Nucleus accumbens (tissue), 56 donors: ENCODE data around the gene ADH1C.

Experiments
- DNase-seq, 56 donors: peaks; one replicate each; lab custom pipeline; 2025; lab: John Stamatoyannopoulos, UW

Gene ADH1C

DNA sequence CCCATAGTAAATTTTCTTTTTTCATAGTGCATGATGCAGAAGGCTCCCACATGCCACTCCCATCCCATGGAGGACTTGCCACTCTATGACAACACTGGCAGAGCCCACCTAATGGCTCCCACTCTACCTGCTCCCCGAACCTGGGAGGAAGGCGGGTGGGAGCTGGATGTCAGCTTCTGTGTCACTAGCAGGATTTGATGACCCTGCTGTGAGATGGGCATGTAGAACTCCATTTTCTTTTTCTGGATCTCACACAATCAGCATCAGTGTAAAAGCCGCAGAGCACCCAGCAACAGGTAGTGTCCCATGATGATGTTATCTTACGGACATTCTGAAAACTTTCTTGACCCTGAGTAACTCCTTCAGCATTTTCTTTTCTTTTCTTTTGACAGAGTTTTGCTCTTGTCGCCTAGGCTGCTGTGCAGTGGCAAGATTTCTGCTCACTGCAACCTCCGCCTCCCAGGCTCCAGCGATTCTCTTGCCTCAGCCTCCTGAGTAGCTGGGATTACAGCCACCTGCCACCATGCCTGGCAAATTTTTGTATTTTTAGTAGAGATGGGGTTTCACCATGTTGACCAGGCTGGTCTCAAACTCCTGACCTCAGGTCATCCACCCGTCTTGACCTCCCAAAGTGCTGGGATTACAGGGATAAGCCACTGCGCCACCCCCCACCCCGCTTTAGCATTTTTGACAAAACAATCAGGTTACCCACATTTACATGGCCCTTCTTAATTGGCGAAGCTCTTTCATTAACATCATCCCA is 46.7 kb downstream of the ADH1C start:
- no peak for DNase-seq

DNA sequence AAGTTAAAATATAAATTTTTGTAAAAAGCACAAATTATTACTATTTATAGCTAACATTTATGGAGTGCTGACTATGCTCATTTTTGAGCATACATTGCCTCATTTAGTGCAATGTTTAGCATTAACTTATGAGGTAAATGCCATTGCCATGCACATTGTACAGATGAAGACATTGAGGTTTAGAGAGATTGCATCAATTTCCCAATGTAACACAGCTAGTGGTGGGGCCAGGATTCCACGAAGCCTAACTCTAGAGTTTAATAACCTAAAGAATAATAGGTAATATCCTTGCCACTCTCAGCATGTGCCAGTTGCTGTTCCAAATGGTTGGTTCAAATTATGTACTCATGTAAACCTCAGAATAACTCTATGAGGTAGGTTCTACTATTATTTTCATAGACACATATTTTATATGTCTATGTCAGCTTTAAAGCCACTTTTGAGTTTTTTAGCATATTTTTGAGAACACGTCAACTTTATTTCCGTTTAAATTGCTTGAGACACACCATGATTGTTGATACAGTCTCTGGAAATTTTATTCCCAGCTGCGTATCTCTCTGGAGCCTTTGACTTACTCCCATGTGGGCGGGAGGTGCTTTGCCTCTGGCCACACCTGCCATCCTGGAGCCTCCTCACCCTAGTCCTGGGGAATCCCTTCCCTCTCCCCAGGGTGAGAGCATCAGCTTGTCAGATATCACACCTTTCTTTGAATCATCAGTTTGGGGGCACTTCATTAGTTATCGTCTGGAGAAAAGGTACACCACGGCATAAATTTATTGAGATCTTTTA is 51.0 kb downstream of the ADH1C start:
- DNase-seq: no peak

DNA sequence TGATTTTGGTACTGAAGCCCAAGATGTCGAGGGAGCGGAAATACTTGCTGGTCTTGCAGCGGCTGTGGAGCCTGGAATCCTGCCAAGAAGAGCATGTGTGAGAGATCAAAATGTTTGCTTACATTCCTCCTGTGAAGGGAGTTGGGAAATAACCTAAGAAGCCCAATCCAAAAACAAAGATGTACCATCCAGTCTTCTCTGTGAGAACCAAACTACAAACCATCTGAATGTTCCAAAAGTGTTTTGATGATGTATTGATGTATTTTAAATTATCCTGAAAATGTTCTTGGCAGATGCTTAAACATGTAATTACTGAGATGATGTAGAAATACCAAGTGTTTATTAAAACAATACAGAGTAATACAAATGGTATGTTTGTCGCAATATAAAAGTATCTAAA is 51.6 kb downstream of the ADH1C start:
- DNase-seq: peak in 1 of 56 donors; percentile 0

DNA sequence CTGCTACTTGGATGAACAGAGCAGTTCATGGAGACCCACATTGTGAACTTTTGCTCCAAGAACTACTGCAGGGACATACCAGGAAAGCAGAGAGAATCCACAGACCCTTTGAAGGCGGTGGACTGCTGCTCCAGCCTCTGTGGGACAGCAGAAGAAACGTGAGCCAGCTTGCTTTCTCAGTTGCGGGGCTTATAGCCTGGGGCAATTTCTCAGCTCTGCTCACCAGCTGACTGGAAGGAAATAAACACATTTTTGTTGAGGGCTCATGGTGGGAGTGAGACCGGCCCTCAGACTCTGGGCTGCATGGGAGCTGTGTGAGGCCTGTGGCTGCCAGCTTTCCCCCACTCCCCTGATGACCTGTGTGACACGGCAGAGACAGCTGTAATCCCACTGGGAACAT is 59.2 kb downstream of the ADH1C start:
- DNase-seq: no peak

DNA sequence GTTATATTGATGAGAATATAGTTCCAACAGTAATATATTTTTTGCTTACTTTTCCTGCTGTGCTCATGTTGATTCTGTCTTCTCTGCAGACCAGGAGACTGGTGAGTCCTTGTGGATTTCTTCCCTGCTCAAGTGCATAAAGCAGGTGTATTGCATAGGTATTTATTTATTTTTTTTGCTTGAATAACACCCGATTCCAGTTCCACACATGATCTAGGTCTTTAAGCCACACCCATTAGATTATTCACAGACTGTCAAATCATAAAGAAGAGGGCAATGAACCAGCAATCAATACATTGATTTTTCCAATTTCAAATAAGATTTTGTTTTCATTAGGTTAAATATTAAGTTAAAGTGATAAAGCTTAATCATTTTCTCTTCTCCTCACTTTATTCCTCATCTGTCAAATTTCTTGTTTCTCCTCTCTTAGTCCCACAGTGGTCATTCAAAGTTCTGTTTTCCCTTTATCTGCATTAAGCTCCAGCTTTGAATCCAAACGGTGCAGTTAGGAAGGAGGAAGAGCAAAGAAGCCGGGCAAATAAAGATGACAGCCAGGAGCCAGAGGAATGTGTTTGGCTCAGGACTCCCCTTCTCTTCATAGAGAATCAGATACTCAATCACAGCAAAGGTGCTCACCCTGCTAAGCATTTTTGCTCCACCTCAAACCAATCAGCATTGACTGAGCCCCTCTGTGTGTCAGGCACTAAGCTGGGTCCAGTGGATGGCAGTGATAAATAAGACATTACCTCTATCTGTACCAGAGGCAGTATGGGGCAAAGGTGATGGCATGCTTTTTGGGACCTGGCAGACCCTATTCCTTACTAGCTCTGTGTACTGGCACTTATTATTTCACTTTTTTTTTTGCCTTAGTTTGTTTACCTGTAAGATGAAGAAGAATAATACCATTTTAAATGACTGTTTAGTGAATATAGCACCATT is 61.4 kb downstream of the ADH1C start, which contains the start of gene ADH1A:
Gene ADH1A, minus strand, starts transcription at position 138 of the 939 bp plus-strand sequence. Its CDS starts 71 bp downstream, at position 67.
- no peak for DNase-seq
